HG03175 (cell line): ENCODE data around the gene SSTR3.

Experiments used
- ATAC-seq: cut with Tn5 transposase; IDR thresholded peaks from one replicate; pipeline ENCODE4 v1.9.1; 2021; ENCODE audit warnings: mild to moderate bottlenecking, moderate library complexity; ENCODE audit not compliant: unreplicated experiment

The SSTR3 gene

GRCh38 chr22:37229805-37230672 is 17.8 kb upstream of the SSTR3 start:
- peak; percentile 64 for ATAC-seq

DNA sequence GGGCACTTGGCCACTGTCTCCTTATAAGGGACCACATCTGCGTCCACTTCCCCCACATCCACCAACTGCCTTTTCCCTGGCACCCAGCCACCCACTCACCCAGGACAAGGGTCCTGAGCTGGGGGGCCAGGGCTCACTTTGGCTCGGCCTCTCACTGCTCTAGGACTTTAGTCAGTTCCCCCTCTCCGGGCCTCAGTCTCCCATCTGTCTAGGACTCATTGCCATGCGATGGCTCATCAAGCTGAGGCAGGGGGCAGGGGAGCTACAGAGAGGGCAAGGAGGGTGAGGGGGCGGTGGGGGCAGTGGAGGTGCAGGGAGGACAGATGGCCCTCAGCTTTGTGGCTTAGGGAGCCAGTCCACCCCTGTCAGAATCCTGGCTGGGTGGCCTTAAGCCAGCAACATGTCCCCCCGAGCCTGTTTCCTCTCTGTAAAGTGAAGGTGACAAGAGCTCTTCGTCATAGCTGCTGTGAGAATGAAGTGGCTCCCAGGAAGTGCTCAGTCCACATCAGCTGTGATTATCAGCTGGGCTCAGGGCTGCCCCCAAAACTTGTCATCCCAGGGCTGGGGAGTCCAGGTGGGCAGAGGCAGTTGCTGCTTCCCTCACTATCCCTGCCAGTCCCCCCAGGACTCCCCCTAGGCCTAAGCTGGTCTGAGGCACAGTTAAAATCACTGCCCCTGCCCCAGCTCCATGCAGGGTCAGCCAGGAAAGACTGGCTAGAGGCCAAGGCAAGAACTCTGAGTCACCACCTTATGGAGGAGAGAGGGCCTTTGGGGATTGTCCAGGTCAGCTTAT is 16.9 kb upstream of the SSTR3 start:
- no peak for ATAC-seq

GRCh38 chr22:37228106-37229011 is 16.1 kb upstream of the SSTR3 start:
- no peak for ATAC-seq

GRCh38 chr22:37226514-37226913 is 14.2 kb upstream of the SSTR3 start:
- no peak for ATAC-seq

DNA sequence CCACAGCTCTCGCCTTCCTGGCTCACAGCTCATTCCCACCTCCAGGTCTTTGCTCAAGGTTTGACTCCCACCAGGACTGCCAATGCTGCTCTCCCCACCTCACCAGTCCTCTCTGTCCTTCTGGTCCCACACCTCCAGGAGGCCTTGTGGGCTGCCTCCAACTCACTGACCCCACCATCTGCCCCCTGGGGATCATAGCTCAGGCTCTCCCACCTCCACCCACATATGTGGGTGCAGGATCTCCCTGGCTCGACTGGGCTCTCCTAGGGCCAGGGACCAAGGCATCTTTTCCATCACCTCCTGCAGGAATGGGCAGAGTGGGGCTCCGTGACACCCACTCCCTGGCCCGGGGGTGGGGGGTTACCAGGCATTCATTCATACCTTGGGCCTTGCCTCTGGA is 13.8 kb upstream of the SSTR3 start:
- ATAC-seq = no peak

DNA sequence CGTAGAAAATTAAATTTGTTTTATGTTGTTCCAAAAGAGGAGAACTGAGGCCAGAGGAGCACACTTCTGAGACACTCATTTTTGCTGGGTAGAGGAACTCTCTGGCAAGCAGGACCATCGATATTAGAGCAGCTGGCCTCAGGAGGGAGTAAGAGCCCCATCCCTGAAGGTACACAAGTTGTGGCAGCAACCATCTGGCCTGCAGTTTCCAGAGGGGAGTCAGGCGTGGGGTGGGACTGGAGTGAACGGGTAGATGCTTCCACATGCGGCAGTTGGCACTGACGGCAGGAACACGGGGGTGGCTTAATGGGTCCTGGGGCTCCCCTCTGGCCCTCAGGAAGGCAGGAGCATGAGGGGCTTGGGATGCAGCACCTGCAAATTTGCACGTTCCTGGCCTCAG is 13.2 kb upstream of the SSTR3 start:
- ATAC-seq = no peak

DNA sequence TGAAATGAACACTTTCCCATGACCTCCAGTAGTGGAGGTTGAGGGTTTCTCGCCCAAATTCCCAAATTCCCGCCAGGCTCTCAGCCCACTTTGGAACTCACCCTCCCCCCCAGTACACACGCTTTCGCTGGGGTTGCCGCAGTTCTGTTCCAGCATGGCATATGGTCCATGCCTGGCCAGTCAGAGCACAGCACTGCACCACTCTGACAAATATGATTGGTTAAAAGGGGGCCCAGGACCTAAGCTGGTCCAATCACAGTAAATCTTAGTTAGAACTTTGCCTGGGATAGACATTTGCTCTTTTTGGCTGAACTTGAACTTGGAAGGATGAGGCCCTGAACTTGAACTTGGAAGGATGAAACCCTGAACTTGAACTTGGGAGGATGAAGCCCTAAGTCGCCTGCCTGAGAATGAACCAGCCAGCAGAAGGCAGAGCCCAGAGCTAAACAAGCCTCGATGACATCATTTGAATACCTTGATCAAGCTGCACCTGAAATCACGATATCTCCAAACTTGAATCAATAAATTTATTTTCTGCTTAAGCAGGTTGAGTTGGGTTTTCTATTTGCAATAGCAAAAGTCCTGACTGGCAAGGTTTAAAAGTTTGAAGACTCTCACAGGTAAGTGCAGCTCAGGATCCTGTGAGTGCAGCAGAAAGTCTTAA is 12.6 kb upstream of the SSTR3 start:
- ATAC-seq = no peak

DNA sequence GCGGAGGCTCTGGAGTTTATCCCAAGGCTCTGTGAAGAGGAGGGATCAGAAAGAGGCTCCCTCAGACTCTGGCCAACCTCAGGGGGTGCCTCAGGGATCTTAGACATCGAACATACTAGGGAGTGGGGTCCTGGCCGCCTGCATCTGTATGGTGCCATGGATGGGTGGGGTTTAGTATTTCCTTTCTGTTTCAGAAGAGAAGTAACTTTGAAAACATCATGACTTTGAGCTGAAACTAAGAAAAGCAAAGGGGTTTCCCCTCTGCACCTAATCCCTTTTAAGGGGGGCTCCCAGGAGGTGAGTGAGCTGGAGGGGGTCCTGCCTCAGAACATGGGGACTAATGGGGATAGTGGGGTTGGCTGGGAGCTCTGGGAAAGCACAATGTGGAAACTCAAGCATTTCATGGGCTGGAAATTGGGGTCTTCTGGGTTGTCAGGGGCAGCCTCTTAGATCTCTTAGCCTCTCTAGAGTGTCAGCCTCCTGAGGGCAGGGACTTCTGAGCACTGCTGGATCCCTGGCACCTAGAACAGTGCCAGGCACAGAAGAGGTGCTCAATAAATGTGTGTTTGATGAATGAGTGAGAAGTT is 11.8 kb upstream of the SSTR3 start:
- ATAC-seq = no peak

DNA sequence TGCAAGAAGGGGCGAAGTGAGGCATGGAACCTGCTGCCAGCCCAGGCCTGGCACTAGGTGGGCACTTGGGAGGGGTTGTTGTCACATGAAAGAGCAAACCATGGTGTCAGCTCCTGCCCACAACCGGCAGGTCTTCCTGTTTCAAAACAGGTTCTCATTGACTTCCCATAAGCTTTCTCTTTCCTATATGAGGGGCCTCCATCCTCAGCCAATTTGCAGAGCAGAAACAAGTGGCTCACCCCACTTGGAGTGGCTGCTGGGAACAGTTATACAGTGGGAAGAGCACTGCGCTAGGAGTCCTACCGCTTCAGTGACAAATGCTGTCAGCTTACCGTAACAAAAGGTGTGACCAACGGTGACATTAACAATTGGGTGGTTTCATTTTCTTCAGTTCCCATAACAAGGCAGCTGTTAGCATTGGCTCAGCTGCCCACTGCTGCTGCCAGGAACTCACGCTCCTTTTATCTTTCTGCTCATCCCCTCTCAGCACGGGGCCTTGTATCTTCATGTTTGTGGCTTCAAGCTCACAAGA is 10.2 kb upstream of the SSTR3 start:
- no peak for ATAC-seq

DNA sequence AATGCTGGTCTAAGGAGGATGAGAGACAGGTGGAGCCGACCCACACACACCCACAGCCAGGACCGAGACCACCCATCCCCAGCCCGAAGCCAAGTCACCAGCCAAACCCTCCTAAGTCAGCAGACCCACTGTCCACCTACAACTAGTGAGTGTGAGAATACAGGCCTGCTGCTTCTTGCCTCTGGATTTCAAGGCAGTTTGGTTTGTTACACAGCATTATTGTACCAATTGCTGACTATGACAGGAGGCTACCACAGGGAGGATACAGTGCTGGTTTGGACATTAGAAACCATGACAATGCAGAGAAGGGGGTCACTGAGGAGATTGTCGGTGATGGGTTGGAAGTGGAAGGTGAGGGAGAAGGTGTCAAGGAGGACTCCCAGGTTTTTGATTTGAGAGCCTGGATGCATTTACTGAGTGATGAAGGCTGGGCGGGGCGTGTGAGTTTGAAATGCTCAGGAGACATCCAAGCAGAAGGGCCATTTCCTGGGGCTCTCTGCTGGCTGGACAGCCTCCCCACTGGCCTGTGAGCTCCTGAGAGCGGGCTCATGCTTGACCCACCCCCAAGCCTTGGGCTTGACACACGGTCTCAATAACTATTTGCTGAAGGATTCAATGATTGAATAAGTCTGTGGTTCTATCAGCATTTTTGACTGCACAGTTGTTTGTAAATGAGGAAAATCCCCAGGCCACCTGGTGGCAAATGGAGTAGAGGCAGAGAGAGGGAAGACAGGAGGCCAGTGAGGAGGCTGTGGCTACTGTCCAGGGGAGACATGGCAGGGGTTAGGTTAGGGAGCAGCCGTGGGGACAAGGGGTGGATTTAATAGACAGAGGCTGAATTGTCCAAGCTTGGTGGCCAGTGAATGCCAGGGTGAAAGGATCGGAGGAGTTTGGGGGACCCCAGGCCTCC is 9.4 kb upstream of the SSTR3 start:
- ATAC-seq = no peak

DNA sequence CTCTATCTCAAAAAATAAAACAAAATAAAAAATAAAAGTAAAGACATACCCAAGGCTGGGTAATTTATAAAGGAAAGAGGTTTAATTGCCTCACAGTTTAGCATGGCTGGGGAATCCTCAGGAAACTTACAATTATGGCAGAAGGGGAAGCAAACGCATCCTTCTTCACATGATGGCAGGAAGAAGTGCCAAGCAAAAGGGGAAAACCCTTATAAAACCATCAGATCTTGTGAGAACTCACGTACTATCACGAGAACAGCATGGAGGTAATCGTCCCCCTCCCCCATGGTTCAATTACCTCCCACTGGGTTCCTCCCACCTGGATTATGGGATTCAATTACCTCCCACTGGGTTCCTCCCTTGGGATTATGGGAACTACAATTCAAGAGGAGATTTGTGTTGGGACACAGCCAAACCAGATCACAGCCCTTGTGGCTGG is 8.3 kb upstream of the SSTR3 start:
- no peak for ATAC-seq

GRCh38 chr22:37219533-37219932 is 7.3 kb upstream of the SSTR3 start:
- ATAC-seq = no peak

DNA sequence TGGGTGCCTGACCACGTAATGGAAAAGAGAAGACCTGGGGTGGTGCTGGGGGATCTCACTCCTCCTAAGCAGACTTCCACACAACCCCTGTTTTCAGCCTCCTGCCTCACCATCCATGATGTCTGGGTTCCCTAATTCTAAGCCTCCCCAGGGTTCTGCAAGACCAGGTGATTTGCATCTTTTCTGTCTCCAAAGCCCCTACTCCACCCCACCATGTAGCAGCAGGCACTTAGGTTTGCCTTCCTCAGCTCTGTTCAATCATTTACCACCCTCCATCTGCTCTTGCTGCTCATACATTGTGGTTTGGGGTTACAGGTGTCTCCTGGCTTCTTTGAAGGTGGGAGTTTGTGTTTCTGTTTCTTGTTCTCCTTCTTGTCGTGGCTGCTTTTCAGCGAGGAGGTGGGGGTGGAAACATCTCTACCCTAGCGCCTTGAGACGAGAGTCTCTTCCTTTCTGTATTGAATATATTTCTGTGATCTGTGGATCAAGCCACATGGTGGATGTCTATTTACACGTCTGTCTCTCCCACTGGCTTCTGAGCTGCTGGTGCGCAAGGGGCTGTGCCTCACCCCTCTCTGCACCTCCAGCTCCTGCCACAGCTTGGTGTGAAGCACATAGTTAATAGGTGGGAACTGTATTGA is 6.6 kb upstream of the SSTR3 start:
- peak; percentile 88 for ATAC-seq

- ATAC-seq = no peak
Observed at GRCh38 chr22:37218399-37218770, 6.1 kb upstream of the SSTR3 start.

DNA sequence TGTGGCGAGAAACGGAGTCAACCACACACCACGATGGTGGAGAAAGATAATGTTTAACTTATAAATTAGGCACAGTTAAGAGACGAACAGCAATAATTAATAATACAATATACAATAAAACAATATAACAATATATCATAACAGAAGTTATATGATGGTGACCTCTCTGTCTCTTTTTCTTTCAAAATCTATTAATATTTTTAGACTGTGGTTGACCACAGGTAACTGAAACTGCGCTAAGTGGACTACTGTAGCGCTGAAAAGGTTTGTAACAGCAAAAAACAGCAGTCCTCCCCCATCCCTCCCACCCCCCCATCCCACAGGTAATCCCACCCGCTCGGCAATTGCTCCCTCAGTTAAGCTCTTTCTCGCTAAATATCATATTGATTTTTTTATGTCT is 3.6 kb upstream of the SSTR3 start:
- no peak for ATAC-seq

DNA sequence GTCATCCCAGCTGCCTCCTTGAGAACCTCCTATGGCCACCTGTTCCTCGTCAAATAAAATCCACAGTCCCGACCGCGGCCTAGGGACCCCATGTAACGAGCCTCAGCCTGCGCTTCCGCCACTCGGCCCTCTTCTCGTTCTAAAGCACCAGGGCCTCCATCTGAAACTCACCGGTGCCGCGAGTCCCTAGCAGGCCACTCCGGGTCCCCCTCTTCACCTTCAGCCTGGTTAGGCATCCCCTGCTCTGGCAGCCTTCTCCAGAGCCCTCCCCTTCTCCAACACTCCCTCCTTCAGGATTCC is 2.4 kb upstream of the SSTR3 start:
- ATAC-seq = no peak

- ATAC-seq = no peak
Observed at GRCh38 chr22:37213941-37214730, 1.9 kb upstream of the SSTR3 start.
